Measurements from ENCODE around the gene CDCP1.
"Not testable (repeated sequence)": the region's sequence is repeated elsewhere in the genome, so short reads cannot be mapped to it uniquely, and the experiment has no call there.

Gene CDCP1

GRCh38 chr3:45169125-45169904 lies 23.1 kb upstream of the CDCP1 start:
- no peak for DNase-seq

GRCh38 chr3:45168451-45168850 lies 22.3 kb upstream of the CDCP1 start:
- no peak for DNase-seq

DNA sequence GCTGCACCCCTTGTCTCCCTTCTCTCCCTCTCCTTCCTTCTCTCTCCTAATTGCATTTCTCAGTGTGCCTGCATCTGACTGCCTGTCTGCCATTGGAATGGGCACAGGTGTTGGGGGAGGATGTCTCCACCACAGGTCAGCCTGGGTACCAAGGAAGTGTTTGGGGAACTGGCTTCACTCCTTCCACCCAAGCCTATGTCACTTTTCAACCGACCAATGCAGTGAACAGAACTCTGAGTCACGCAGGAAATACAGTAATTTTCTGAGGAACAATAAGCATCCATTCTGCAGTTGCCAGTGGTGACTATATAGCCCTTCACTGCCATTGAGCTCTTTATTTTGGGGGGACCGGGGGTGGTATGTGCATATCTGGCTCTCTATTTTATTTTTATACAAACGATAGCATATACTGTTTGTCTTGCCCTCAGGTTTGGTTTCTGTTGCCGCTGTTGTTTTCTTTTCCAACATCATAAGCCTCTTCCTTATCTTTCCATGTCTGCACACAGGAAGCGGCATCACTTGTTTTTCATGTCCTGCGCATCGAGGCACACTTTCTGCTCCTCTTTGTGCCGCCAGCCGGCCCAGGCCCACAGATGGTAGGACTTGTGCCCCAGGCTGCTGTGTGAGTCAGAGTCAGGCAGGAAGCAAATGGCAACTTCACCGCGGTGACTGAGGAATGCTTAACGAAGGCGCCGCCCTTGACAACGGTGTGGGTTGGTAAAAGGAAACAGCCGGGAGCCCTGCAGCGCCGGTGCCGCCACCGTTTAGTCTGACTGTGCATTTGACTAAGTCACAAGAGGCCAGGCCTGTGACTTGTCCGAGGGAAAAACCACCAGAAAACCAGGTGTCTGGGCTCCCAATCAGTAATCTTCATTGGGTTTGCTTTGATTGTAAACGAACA lies 21.1 kb upstream of the CDCP1 start:
- peak in 2 of 3 experiments; percentile 66 to 81 for DNase-seq

DNA sequence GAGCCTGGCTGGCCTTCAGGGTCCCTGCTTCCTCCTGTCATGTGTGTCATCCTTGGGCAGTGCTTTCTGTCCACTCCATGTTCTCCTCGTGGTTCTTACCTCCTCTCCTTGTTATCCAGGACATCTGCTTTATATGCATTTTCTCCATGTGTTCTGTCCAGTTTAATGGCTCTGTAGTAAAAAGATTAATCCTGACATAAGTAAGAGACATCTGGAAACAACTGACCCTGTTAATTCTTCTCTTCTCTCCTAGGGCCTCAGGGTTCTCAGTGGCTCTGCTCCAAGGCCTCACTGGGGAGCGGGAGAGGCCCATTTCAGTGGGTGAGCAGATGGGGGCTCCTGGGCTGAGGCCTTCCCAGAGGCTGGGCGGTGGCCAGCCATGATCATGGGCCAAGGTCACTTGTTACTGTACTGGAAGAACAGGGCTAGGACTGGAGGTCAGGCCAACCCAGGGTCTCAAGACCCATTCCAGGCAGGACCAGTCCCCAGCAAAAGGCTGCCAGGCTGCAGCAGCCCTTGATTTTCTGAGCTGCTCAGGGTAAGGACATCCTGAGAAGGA lies 20.2 kb upstream of the CDCP1 start:
- no peak for DNase-seq

DNA sequence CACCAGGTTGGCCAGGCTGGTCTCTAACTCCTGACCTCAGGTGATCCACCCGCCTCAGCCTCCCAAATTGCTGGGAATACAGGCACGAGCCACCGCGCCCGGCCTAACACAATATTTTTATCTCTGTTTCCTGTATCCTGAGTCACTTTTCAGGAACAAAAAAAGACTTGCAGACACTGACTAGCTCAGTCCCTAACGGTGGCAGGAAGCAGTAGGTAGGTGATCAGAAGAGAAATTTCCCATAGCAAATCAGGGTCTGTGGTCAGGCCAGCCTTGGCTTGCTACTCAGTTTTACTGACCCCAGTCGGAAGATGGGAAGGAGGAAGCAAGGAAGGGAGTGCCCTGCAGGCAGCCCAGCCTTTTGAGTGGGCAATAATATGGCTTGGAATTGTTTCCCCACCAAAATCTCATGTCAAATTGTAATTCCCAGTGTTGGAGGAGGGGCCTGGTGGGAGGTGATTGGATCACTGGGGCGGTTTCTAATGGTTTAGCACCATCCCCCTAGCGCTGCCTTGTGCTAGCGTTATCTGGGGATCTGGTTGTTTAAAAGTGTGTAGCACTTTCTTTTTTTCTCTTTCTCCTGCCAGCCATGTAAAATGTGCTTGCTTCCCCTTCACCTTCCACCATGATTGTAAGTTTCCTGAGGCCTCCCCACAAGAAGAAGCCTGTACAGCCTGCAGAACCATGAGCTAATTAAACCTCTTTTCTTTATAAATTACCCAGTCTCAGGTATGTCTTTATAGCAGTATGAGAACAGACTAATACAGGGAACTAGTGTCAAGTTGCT lies 19.5 kb upstream of the CDCP1 start:
- DNase-seq = no peak

- no peak for DNase-seq
These were observed 17.9 kb upstream of the CDCP1 start for GRCh38 chr3:45164056-45164455.

DNA sequence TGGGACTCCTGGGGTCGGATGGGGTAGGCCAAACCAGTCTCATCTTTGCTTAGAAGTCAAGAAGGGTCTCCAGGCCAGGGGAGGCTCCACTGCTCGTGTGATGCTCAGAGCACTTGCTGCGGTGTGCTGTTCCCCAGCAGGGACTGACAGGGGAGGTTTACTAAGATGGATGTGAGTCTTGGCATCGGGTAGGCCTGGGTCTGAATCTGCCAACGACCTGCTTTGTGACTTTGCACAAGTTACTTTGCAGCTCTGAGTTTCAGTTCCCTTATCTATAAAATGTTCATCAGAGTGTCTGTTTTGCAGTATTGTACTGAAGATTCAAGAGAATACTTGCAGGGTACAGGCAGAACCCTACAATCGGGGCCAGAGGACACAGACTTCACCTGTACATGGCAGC lies 17.3 kb upstream of the CDCP1 start:
- no peak for DNase-seq

DNA sequence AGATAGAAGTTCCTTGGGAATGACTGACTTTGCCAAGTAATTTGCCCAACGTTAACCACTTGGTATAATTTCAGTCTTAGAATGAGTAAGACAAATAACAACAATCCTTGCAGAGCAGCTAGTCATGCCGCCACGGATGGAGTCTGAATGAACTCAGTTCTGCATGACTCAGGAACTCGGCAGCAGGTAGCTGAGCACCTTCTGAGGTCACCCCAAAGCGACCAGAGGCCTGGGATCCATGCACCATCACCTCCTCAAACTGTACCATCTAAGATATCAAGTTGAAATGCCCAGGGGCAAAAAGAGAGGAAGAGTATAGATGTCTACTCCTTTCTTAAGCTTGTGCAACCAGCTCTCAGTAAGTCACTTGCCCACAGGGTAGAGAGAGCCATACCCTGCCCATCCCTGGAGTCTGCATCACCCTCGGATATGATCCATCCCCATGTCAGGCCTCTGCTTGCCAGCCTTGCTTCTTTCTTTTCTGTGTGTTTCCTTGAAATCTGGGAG lies 8.5 kb upstream of the CDCP1 start:
- DNase-seq = no peak

GRCh38 chr3:45153658-45154437 lies 7.7 kb upstream of the CDCP1 start:
- DNase-seq = no peak

DNA sequence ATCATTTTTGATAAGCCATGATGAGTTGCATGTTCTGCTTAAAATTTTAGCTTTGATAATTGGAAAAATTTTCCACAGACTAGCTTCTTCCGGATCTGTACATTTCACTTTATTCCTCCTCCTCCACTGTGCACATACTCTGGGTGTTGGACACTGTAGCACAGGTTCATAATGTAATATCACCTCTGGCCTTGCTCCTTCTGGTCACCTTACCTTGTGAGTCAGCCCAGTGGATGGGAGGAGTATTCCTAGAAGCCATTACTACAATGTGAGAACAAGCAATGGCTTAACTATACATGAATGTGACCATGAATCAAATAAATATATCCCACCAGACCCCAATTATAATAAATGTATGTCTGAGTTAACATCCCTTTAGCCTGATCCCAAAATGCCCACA lies 6.1 kb upstream of the CDCP1 start:
- DNase-seq = no peak

DNA sequence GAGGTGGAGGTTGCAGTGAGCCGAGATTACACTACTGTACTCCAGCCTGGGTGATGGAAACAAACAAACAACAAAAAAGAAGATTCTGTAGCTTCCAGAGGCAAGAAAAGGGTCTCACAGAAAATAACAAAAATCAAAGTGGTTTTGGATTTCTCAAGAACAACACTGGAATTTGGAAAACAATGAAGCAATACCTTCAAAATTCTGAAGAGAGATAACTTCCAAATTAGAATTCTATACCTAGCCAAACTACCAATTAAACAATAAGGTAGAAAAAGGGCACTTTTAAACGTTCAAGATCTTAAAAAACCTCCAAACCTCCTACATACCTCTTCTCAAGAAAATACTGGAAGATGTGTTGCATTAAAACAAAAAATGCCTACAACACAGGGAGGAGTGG lies 4.9 kb upstream of the CDCP1 start:
- no peak for DNase-seq

GRCh38 chr3:45148921-45149320 lies 2.7 kb upstream of the CDCP1 start:
- no peak for DNase-seq

DNA sequence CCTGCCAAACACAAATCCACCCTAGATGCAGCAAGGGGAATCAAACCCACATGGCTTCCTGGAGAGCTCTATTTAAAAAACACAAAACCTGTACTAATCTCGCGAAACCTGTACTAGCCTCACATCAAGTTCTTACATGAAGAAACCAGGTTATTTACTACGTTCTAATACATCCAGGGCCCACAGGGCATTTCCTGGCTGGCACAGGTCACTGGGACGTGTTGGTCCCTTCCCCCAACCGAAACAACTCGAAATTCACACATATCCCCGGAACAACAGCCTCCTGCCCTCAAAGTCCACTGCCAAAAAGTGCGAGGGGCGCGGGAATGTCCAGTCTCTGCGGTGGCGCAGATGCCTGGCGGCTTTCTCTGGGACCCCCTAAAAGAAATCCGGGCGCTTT lies 955 bp downstream of the CDCP1 start:
- DNase-seq = peak in 2 of 3 experiments; percentile 28 to 30

DNA sequence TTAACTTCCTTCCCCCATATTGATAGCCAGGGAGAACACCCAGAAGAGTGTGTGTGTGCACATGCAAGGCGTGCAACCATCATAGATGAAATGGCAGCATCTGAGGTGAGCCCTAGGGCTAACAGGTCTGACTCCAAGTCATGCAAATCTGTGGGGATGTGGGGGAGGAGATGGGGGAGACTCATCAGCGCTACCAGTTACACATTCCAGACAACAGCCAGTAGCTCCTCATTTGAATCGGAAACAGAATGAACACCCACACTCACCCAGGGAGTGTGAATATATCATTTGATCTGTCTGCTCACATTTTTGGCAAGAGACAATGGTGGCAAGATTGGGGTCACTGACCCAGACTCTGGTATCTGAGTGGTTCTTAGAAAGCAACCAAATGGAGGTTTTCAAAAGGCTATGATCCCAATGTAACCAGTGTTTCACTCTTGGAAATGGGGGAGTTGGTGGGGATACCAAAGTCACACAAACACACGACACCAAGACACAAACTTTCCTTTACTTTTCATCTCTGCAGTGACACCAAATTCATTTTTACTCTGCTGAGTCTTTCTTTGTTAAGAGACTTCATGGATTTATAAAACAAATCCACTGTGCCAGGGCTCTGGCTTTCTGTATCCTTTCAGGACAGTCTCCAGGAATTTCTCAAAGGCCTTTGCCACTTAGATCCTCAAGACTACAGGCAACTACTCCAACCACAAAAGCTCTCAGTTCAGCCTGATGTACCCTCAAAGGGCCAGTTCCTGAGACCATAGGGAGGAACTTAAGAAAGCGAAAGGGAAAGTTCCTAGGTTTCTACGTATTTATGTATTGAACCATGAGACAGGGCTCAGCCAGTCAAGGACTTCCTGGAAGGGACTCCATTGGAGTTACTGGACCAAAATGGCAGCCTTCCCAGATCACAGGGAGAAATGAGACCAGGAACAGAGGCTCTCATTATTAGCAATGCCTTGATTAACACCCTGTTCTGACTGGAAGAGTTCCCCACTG lies 2.2 kb downstream of the CDCP1 start:
- no peak for DNase-seq

- DNase-seq = not testable (repeated sequence)
These were observed 5.4 kb downstream of the CDCP1 start for GRCh38 chr3:45140770-45141155.

DNA sequence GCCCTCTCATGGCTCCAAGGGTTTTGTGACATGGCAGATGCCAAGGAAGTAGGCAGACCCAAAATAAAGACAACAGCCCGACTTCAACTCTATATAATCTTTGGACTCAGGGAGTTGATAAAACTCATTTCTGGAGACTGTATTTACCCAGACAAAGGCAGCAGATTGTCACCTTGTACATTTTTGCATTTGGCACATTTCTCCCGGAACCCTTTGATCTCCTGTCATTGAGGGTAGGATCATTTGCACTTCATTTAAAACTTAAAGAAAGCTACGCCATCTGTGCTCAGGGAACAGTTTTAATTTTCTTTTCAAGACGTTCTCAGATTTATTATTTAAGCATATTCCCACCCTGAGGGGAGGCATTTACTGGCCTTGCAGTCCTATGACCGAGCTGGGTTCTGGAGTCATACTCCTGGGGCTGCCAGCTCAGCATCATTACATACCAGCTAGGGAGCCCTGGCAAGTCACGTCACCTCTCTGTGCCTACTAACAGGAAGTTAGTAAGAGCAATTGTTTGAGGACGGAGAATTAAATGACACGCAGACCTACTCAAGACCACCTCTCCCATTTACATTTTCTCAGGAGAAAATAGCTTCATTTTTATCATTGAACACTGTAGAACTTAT lies 5.9 kb downstream of the CDCP1 start:
- no peak for DNase-seq

GRCh38 chr3:45139372-45140140 lies 6.6 kb downstream of the CDCP1 start:
- DNase-seq = no peak

DNA sequence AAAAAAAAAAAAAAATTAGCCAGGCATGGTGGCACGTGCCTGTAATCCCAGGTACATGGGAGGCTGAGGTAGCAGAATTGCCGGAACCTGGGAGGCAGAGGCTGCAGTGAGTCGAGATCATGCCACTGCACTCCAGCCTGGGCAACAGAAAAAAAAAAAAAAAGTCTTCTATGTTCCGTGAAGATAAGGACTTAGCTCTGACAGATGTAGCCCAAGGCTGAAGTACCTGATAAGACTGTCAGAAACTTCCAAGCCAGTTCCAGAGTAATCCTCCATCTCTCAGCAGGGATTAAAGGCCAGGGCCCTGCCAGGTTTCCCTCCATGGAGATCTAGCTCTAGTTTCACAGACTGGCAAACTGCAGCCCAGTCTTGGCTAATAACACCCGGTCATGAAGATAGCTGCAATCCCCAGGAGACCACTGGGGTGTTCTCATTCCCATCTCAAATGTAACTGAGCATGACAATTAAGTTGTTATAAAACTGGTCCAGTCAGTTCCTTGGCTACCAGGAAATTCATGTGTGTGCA lies 8.5 kb downstream of the CDCP1 start:
- peak in 2 of 3 experiments; percentile 3 to 42 for DNase-seq

- DNase-seq = no peak
These were observed 10.2 kb downstream of the CDCP1 start for GRCh38 chr3:45135959-45136358.

All from NCI-H1417 (cell line).